NCI-H82 treated with DMSO at 0.1 percent for 48 hours (cell line): ENCODE results near the gene FGGY.
"Not testable (repeated sequence)": the region's sequence is repeated elsewhere in the genome, so short reads cannot be mapped to it uniquely, and the experiment has no call there.

Experiments
- DNase-seq: peaks from one replicate; lab custom pipeline; 2025; ENCODE audit not compliant: unreplicated experiment; lab: John Stamatoyannopoulos, UW

The FGGY gene

DNA sequence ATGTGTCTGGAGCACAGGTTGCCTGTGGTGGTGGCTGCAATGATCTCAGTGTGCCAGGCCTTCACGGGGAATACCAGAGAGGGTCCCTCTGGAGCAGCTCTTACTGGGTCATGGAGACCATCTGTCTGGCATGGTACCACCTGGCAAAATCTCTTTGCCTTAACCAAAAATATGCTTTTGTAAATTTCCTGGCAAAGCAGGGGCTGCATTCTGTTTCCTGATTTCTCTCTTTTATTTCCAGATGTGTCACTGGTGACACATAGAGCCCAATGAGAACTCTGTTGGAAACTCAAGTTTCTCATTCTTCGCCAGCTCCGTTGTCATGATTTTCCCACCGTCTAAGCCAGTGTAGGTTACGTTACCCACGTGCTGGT, 136.5 kb downstream of the FGGY start:
- DNase-seq: no peak

DNA sequence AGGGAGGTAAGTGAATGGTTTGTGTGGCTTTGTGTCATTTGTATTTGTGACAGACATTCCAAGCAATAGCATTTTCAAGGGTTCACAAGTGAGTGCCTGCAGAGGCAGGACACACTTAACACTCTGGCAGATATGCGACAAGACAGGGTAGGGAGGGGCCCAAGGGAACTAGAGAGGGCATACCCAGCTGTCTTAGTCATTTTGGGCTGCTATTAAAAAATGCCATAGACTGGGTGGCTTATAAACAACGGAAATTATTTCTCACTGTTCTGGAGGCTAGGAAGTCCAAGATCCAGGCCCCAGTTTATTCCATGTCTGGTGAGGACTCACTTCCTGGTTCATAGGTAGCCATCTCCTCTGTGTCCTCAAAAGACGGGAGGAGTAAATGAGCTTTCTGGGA, 137.4 kb downstream of the FGGY start:
- DNase-seq: no peak

DNA sequence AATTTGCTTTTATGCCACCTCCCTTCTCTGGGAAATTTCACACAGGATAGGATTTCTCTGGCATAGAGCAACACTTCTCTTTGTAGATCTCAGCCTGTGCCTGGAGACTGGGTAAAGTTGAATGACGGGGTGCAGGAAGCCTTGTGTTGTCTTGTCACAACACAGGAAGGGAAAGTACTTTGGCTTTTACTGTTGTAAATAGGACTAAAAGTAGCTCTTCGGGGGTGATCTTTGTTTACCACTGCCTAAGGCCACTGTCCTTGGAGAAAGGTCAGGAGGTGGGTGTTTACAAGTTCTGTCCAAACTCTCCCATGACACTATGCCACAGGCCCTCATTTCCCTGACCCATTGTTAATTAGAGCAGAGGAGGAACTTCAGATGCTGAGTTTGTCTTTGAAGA, 139.7 kb downstream of the FGGY start:
- DNase-seq: no peak

DNA sequence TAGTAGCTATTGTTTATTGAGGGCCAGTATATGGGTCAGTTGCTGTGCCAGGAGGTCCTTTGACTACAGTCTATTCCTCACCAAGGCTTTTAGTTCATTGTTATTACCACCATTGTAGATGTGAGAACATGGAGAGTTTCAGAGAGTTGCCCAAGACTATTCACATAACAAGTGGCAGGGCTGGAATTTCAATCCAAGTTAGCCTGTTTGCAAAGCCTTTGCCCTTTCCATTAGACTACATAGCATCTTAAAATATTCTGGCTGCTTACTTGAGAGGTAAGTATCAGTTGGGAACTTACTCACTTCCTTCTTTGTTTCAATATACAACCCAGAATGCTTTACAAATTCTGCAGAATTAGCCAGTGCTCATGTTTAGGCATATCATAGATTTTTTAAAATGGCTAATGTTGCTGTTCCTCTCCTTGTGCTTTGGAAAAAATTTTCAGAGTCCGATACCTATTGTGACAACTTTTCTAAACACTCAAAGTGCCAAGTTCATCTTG, 141.2 kb downstream of the FGGY start:
- no peak for DNase-seq

DNA sequence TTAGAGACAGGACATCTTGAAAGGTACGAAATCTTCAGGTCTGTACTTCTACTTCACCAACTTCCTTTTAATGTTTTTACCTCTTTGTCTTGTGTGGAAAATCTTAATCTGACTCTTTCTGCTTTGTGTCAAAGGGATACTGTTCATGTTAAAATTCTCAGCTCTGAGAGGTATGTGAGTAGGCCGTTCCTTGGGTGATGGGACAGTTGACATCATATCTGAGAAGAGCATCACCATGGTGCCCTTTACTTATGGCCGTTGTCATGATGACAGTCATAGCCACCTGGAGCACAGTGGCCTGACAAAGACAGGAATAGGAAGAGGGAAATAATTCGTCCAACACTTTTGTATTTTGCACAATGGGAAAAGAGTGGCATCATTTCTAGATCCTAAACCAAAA, 145.6 kb downstream of the FGGY start:
- no peak for DNase-seq

DNA sequence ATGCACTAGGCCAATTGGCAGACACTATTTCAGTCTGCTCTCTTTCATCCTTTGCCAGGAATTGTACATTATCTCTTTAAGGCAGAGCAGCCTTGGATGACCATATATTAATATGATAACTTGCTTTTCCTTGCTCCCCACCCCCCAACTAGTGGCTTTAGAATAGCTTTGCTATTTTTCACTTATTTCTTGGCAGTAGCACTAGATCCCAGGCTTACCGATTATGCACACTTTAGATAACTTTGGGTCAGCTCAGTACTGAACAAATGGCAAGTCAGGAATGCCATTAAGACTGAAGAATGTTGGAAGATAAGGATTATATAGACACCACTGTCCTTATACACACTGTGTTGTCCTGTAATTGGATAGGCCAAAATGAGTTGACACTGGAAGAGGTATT, 146.4 kb downstream of the FGGY start:
- DNase-seq: no peak

DNA sequence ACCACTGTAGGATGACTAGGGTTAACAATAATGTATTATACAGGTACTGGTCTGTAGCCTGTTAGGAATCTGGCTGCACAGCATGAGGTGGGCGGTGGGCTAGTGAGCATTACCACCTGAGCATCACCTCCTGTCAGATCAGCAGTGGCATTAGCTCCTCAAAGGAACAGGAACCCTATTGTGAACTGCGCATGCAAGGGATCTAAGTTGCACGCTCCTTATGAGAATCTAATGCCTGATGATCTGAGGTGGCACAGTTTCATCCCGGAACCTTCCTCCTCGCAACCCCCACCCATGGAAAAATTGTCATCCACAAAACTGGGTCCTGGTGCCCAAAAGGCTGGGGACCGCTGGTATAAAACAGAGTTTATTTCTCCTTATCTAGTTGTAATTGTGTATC, 147.6 kb downstream of the FGGY start:
- no peak for DNase-seq

DNA sequence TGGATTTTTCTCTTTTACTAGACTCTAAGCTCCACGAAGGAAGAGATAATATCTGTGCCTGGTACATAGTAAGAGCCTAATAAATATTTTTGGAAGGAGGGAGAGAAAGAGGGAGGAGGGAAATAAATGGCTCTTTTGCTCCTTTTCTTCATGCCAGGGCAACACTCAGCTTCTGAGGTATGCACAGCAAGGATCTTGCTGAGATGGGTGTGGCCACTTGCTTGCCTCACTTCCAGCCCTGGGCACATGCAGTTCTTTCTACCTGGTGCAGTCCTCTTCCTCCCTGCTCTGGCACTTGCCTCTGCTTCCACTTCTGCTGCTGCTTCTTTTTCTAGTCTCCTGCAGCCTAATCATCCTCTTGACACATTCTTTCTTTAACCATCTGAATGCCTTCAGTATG, 148.1 kb downstream of the FGGY start:
- no peak for DNase-seq

DNA sequence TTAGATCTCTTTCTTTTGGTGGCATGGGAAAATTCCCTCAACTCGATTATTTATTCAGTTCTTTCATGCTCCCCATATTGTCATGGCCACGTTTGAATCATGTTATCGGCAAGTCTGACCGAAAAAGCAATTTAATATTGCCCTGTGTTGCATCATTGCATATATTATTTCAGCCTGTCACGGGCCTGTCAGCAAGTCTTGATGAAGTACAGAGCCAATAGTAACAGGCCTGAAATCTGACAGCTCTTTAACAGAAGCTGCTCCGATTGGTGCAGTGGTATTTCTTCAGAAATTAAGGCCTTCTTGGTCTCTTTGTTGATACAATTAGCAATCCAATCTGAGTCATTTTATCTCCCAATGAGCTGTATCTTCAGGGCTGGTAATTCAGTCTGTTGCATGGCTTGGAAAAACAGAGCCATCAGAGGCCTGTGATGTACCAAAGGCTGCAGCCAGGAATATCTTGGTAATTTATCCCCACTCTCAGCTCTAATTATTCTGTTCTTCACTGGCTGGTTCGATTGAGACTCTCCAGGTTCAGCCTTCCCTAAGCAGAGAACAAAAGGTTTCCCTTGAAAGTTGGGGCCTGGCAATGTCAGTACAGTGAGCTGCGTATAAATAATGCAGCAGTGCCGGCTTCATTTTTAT, 149.5 kb downstream of the FGGY start:
- DNase-seq: no peak

DNA sequence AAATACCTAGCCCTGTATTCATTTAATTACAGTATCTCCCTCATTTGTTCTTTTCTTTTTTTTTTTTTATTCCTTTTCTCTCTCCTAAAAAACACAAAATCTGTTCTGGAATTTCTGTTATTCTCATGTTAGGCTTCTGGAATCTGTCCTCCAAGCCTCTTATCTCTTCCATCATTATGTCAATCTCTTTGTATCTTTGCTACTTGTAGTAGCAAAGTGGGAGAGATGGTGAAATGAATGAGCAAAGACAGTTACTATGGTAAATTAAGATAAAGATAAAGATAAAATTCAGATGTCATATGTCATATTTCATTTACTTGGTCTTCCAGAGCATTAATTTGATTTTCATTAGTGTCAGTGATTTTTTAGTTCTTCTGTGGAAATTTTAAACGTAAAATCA, 155.1 kb downstream of the FGGY start:
- no peak for DNase-seq

DNA sequence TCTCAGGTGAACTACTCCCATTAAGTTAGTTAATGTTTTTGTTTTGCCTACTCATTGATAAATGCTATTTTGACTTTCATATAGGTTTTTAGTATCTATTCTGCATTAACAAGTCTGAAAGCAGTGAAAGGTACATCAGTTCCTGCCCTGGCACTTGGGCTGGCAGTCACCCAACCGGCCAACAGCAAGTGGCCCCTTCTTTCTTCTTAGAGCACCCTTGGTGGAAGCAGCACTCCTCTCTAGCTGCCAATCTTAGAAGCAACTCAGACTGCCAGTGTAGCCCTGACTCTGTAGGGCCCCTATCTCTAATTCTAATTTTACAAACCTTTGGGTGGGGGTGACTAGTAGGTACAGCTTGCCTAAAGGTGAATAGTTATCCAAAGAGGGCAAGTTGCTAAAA, 155.7 kb downstream of the FGGY start:
- DNase-seq: no peak

DNA sequence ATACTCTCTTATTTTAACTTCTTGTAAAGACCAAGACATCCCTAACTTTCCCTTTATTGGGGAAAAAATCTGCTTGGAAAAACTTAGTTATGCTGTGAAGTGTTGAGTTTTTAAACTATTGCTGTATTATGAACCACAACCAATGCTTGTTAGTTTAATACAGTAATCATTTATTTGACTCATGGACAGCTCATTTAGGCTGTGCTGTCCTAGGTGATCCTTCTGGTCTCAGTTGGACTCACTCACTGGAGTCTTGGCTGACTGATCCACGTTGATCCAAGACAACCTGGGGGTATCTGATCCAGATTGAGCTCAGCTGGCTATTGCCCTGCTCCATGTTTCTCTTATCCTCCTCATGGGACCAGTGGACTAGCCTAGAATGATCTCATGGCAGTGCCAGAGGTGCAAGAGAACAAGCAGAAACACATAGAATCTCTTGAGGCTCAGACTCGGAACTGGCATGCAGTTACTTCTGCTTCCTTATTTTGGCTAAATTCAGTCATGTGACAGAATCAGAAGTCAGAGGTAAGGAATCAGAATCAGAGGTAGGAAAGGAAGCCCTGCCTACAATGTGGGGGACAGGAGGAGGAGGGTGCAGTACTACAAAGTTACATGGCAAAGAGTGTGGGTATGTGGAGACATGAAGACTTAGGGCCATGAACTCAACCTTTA, 156.5 kb downstream of the FGGY start:
- DNase-seq: no peak

DNA sequence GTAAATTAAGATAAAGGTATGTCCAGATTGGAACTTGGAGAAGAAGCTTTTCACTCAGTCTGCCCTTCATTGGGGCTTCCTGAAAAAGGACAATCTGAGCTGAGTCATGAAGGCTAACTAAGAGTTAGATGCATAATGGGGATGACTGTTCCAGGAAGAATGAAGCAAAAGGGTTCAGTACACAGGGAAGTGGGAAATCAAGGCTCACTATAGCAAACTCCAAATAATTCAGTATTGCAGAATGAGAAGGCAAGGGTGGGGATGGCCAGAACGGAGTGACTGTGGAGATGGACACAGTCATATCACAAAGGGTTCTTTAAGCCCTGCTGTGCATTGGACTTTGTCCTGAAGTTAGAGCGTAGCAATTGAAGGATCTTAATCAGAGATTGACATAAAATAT, 158.3 kb downstream of the FGGY start:
- DNase-seq: no peak

DNA sequence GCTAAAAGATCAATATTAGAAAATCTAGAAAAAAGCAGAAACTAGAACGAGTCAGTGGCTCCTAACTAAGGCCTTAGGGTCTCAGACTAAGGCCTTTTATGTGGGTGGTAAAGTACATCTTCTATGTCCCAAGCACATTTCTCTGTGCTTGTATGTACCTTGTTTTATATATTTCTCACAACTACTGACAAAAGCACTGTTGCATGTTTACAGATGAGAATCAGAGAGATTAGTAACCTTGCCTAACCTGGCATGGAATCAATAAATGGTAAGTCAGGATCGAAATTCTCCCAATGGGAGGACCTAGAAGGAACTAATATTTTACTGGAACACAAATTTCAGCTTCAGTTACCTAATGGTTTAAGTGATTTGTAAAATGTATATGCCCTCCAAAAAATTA, 160.9 kb downstream of the FGGY start:
- DNase-seq: no peak

DNA sequence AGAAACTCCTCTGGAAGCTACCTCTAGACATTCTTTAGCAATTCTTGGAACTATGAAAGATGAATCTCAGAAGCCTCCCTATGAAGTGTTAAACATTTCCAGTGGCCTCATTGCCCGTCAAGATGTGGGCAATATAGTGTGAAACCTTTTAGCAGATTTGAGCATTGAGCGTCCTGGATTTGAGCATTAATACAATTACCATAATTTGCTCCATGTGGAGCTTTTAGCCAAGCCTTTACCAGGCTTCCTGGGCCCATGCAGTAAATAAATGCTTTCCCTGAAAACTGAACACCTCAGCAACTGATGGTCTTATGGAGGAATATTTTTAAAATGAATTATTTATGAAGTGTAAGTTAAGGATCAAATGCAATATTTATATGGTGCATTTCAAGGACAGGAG, 162.0 kb downstream of the FGGY start:
- peak; percentile 27 for DNase-seq

DNA sequence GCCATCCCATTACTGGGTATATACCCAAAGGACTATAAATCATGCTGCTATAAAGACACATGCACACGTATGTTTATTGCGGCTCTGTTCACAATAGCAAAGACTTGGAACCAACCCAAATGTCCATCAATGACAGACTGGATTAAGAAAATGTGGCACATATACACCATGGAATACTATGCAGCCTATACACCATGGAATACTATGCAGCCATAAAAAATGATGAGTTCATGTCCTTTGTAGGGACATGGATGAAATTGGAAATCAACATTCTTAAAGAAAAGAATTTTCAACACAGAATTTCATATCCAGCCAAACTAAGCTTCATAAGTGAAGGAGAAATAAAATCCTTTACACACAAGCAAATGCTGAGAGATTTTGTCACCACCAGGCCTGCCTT, 166.0 kb downstream of the FGGY start:
- DNase-seq: not testable (repeated sequence)

DNA sequence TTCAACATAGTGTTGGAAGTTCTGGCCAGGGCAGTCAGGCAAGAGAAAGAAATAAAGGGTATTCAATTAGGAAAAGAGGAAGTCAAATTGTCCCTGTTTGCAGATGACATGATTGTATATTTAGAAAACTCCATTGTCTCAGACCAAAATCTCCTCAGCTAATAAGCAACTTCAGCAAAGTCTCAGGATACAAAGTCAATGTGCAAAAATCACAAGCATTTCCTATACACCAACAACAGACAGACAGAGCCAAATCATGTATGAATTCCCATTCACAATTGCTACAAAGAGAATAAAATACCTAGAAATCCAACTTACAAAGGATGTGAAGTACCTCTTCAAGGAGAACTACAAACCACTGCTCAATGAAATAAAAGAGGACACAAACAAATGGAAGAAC, 168.6 kb downstream of the FGGY start:
- DNase-seq: not testable (repeated sequence)

DNA sequence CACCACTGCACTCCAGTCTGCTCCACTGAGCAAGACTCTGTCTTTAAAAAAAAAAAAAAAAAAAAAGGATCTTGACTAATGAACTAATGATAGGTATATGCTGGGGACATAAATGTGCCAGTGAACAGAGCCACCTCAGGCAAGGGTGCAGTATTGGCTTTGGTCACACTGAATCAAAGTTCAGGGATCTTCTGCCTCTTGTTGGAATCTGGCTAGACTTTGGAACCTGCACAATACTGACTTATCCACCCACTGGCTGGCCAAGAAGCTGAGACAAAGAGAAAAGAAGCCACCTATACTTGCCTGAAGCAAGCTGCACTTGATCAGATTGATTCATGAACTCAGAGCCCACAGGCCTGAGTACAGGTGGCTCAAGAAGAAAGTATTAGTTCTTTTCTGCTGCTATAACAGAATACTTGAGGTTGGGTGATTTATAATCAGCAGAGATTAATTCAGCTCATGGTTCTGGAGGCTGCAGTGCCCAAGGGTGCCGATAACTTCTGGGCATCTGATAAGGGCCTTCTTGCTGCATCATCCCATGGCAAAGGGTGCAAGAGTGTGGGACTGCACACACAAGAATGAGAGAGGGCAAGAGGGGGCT, 172.0 kb downstream of the FGGY start:
- no peak for DNase-seq

DNA sequence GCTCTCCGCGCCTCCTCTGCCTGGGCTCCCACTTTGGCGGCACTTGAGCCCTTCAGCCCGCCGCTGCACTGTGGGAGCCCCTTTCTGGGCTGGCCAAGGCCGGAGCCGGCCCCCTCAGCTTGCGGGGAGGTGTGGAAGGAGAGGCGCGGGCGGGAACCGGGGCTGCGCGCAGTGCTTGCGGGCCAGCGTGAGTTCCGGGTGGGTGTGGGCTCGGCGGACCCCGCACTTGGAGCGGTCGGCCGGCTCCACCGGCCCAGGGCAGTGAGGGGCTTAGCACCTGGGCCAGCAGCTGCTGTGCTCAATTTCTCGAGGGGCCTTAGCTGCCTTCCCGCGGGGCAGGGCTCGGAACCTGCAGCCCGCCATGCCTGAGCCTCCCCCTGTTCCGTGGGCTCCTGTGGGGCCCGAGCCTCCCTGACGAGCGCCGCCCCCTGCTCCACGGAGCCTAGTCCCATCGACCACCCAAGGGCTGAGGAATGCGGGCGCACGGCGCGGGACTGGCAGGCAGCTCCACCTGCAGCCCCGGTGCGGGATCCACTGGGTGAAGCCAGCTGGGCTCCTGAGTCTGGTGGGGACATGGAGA, 175.2 kb downstream of the FGGY start:
- not testable (repeated sequence) for DNase-seq

DNA sequence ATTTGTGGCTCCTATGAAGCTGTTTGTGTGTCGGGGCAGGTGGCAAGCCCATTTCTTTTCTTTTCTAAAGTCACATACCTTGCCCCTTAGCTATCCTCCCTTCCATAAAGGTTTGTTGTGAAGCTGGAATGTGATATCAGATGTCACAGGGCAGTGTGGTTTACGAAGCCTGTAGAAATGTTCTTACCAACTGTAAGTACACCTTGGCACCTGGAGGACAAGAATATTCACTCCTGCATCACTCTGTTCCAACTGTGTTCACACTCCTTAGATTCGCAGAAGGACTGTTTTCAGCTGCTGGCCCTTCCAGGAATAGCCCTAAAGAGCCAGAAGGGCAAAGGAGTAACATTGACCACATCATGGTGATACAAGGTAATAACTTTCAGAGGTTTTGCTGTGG, 176.9 kb downstream of the FGGY start:
- DNase-seq: no peak

DNA sequence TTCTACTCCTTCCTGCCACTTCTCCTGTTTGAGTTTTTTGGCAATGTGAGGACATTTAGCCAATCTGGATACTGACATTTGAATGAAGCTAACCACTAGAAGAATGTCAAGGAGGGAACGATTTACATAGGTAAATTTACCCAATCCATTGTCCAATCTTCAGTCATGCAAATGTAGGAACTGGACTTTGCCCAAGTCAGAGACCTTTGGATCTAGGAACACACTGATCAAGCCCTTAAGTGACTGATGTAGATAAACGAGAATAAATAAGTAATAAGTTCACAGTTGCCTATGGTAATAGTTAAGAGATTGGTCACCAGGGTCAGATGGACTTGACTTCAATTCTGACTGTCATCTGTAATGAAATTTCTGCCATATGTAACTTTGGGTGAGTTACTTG, 177.6 kb downstream of the FGGY start:
- no peak for DNase-seq

DNA sequence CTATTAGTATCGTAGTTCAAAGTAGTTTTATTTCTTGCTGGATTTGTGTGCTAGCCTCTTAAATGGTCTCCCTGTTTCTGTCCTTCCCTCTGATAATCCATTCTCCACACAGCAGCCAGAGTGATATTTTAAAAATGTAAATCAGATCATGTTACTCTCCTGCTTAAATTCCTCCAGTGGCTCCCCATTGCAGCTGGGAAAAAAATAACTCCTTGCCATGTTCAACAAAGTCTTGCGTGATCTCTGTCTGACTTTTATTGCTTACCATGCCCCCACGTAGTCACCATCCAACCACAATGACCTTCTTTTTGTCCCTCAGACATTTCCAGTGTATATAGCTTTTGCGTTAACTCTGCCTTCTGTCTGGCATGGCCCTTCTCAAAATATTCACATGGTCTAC, 178.8 kb downstream of the FGGY start:
- DNase-seq: no peak
